GM12892 (cell line): ENCODE results near the gene ZNF784. TPM values are rescaled to one million over a fixed set of nuclear protein-coding genes. Genes with fewer than 3 reads are reported as not detected.

Source experiments
- DNase-seq: peaks from one replicate; pipeline ENCODE4 v3.0.0; 2011; ENCODE audit not compliant: insufficient read length
- FAIRE-seq: peaks from 2 replicates; lab custom pipeline; 2011; peaks lifted over from hg19 to GRCh38; lab: Jason Lieb, UNC
- POLR2A ChIP-seq: IDR thresholded peaks from 2 replicates; pipeline ENCODE4 v1.6.1; 2011; ENCODE audit warnings: low read depth, low read length, control low read depth
- POLR2AphosphoS5 ChIP-seq: IDR thresholded peaks from 2 replicates; pipeline ENCODE4 v1.6.1; 2011; ENCODE audit warnings: low read depth, low read length, control low read depth
- TAF1 ChIP-seq: IDR thresholded peaks from 2 replicates; pipeline ENCODE4 v1.6.1; 2011; ENCODE audit warnings: low read depth, mild to moderate bottlenecking, control low read depth, low read length, borderline replicate concordance
- polyA plus RNA-seq: library from polyadenylated mRNA; unstranded; fragments of >200 nt; gene quantifications from one replicate; pipeline ENCODE4 v1.2.1, GENCODE V29; 2012; ENCODE audit warnings: missing spikeins, inconsistent platforms; ENCODE audit not compliant: missing spikeins

Gene ZNF784
- 2.5 TPM for polyA plus RNA-seq

GRCh38 chr19:55624109-55625003 lies at the start of gene ZNF784:
ZNF784 (minus strand) TSS chr19:55624566; CDS start chr19:55624561, 5 bp downstream.
- TF ChIP-seq POLR2AphosphoS5, result peak; percentile 53; the same call in 1 of the 2 replicates
- TF ChIP-seq POLR2A, result peak; percentile 86
- peak; percentile 94 for TF ChIP-seq TAF1
- peak; percentile 87 for DNase-seq
- FAIRE-seq, result peak; percentile 98

GRCh38 chr19:55673889-55674288 lies 49.5 kb upstream of the ZNF784 start:
- no peak for FAIRE-seq
- no peak for DNase-seq
- TF ChIP-seq TAF1 (no peak), POLR2AphosphoS5 (no peak), POLR2A (no peak)

DNA sequence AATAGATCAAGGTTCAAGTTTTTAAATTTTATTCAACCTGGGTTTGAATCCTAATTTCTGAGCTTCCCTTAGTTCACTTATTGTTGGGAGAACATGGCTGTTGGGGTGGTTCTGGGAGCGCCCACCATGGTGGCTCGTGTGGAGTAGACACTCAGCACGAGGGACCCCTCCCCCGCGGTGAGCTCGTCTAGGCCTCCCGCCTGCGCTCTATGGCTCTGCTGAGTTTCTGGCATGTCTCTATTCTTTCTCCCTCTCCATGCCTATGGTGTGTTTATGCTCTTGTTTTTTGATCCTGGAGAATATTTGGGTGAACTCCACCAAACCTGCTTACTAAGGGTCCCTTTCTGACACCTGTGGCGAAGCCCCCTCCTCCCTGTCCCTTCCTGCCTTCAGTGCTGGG lies 49.1 kb upstream of the ZNF784 start:
- DNase-seq (no peak), FAIRE-seq (no peak)
- TF ChIP-seq POLR2AphosphoS5 (no peak), TAF1 (no peak), POLR2A (no peak)

GRCh38 chr19:55672418-55672817 lies 48.1 kb upstream of the ZNF784 start:
- TF ChIP-seq TAF1 (no peak), POLR2A (no peak), POLR2AphosphoS5 (no peak)
- DNase-seq (no peak), FAIRE-seq (no peak)

GRCh38 chr19:55671054-55671378 lies 46.6 kb upstream of the ZNF784 start:
- DNase-seq (no peak), FAIRE-seq (no peak)
- no peak for TF ChIP-seq TAF1
- TF ChIP-seq POLR2A, result no peak
- no peak for TF ChIP-seq POLR2AphosphoS5

- peak; percentile 73 for FAIRE-seq
- no peak for DNase-seq
These were observed 46.1 kb upstream of the ZNF784 start for GRCh38 chr19:55670280-55671053.

DNA sequence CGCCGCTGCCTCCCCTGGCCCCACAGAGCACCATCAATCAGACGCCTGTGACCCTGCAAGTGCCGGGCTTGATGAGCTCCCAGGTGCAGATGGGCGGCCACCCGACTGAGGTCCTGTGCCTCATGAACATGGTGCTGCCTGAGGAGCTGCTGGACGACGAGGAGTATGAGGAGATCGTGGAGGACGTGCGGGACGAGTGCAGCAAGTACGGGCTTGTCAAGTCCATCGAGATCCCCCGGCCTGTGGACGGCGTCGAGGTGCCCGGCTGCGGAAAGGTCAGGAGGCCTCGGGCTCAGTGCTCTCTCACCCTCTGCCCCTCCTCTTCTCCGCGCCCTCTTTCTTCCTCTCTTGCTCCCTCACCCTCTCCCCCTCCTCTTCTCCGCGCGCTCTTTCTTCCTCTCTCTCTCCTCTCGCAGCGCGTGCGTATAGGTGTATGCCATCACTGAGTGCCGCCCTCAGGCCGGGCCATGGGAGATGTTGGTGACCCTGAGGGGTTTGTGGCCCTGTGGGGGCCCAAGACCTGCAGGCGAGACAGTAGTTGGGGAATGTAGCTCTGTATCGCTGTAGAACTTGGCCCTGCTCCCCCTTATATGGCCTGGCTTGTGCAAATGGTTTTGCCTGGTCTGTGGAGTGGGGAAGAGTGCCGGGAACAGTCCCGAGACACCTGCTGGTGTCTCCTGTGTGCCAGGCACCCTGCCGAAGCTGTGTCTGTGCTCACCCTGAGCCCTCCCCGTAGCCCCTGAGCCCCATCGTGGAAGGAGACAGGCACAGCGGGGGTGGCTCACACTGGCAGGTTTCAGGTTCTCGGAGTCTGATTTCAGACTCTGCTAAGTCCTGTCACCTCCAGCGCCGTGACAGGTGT lies 45.3 kb upstream of the ZNF784 start:
- no peak for FAIRE-seq
- TF ChIP-seq POLR2AphosphoS5 (peak; percentile 14; the same call in 1 of the 2 replicates), POLR2A (no peak)

More at GRCh38 chr19:55670280-55671053, 46.1 kb upstream of the ZNF784 start:
- TF ChIP-seq POLR2AphosphoS5 (no peak; the same call in 1 of the 2 replicates), POLR2A (no peak), TAF1 (no peak)

DNA sequence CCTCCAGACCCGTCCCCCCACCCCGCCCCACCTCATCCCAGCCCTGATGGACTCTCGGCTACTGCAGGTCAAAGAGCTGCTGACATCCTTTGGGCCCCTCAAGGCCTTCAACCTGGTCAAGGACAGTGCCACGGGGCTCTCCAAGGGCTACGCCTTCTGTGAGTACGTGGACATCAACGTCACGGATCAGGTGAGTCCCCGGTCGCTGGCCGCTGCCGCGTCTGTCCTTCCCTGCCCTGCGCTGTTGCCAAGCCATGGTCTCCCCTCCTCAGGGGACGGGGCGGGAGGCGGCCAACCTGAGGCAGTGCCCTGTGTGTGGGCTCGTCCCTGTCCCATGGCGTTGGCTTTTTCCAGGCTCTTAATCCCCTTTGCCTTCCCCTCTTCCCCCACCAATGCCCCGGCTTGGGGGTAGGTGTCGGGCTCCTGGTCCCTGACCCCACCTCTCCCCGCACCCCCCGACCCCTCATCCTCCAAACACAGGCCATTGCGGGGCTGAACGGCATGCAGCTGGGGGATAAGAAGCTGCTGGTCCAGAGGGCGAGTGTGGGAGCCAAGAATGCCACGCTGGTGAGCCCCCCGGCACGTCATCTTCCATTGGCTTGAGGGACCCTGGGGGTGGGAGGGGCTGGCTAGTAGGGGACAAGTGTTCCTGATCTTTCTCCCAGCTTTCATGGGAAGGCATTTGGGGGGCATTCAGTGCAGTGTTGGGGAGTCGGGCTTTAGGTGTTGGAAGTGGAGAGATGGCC lies 44.4 kb upstream of the ZNF784 start:
- TF ChIP-seq POLR2A, result 0 out of 2 replicates have a peak, but pooled peaks have one; percentile 9
- no peak for TF ChIP-seq TAF1
- peak; percentile 1; the same call in 1 of the 2 replicates for TF ChIP-seq POLR2AphosphoS5
- DNase-seq (no peak), FAIRE-seq (no peak)

More for the DNA sequence above, 45.3 kb upstream of the ZNF784 start:
- no peak for DNase-seq

- FAIRE-seq (no peak), DNase-seq (no peak)
- no peak for TF ChIP-seq TAF1
These were observed 43.6 kb upstream of the ZNF784 start for GRCh38 chr19:55667958-55668357.

DNA sequence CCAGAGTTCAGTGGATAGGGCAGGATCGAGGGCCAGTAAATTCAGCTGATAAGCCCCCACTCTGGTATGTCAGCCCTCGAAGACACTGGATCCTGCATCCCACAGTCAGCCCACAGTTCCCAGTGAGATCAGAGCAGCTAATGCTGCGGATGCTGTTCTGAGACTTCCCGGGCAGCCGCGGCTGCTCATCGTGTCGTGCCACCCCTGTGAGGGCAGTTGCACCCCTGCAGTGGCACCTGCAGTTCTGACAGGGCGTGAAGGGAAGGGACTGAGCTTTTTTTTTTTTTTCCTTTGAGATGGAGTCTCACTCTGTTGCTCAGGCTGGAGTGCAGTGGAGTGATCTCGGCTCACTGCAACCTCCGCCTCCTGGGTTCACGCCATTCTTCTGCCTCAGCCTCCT lies 43.1 kb upstream of the ZNF784 start:
- TF ChIP-seq POLR2AphosphoS5 (no peak), TAF1 (no peak), POLR2A (no peak)
- DNase-seq (no peak), FAIRE-seq (no peak)

GRCh38 chr19:55667006-55667381 lies 42.6 kb upstream of the ZNF784 start:
- FAIRE-seq (no peak), DNase-seq (no peak)
- TF ChIP-seq POLR2AphosphoS5 (no peak), TAF1 (no peak), POLR2A (no peak; the same call in 1 of the 2 replicates)
